Muscle of leg (tissue), 11 donors: ENCODE measurements around the gene FMNL2. TPM values are rescaled to one million over a fixed set of nuclear protein-coding genes. Genes with fewer than 3 reads are reported as not detected.
"Not testable (repeated sequence)": the region's sequence is repeated elsewhere in the genome, so short reads cannot be mapped to it uniquely, and the experiment has no call there.

Source experiments
- DNase-seq: peaks from one replicate; pipeline ENCODE4 v3.0.0; 2013
- H3K27ac ChIP-seq: one replicate; pipeline ENCODE4 v1.5.1; 2013; ENCODE audit warnings: mild to moderate bottlenecking, low read length, control low read depth
- H3K27me3 ChIP-seq: one replicate; pipeline ENCODE4 v1.6.1; 2013; ENCODE audit warnings: low read length; ENCODE audit not compliant: control insufficient read depth, insufficient read depth
- H3K36me3 ChIP-seq: one replicate; pipeline ENCODE4 v1.6.1; 2013; ENCODE audit warnings: low read length; ENCODE audit not compliant: control insufficient read depth, insufficient read depth
- H3K4me1 ChIP-seq: one replicate; pipeline ENCODE4 v1.6.1; 2013; ENCODE audit warnings: low read length; ENCODE audit not compliant: control insufficient read depth, insufficient read depth
- H3K4me3 ChIP-seq: one replicate; pipeline ENCODE4 v1.5.1; 2013; ENCODE audit warnings: low read length, control low read depth
- H3K9me3 ChIP-seq: replicated peaks from 2 replicates; pipeline ENCODE4 v1.6.1; 2013; ENCODE audit warnings: low read depth, low read length; ENCODE audit not compliant: control insufficient read depth
- WGBS: methylation state at CpG from one replicate; pipeline ENCODE4 v1.1.5; 2013; ENCODE audit warnings: missing lambda C conversion rate; ENCODE audit not compliant: insufficient coverage; 5-methylcytosine and 5-hydroxymethylcytosine counted together
- polyA plus RNA-seq, 8 donors: library from polyadenylated mRNA; unstranded; fragments of 120-200 nt; gene quantifications; one replicate each; pipeline versions ENCODE4 v1.2.1 to v1.2.3, GENCODE V29; 2013; ENCODE audit warnings: inconsistent platforms in 1 of 8, low replicate concordance in 1 of 8; ENCODE audit not compliant: insufficient read length in 8 of 8, insufficient read depth in 1 of 8
- total RNA-seq: library from RNA; stranded (reverse); fragments of 120-200 nt; gene quantifications from one replicate; pipeline ENCODE4 v1.2.4, GENCODE V29; 2013

The FMNL2 gene
- total and polyA plus RNA-seq, 9 donors = 21.5 to 36.1 (median 24.1) TPM

DNA sequence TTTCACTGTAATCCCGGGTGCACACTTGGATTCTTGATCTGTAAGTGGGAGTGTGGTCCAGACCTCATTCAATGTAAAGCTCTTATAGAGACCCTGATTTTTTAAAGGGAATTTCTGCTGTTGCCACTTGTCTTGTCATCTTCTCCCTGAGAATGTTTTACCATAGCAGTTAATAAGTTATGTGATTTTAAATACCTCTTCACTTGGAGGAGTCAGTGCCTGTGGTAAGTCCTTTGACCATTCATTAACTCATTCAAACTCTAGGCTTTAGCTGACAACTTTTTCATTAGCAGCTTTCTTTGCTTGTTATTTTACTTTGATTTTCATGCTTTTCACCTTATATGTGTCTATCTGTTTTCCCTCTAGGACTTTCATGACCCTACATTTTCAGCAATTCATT, 51.3 kb downstream of the FMNL2 start:
- Histone ChIP-seq H3K27me3 (no peaks in the 10 kb centered on the region), H3K36me3 (no peaks in the 10 kb centered on the region), H3K27ac (no peak overlapping the region), H3K4me1 (no peaks in the 10 kb centered on the region), H3K4me3 (no peak overlapping the region), H3K9me3 (no peaks in the 10 kb centered on the region)
- no CpG with 5 or more reads among the region's 1 CpG for WGBS
- no peak for DNase-seq

DNA sequence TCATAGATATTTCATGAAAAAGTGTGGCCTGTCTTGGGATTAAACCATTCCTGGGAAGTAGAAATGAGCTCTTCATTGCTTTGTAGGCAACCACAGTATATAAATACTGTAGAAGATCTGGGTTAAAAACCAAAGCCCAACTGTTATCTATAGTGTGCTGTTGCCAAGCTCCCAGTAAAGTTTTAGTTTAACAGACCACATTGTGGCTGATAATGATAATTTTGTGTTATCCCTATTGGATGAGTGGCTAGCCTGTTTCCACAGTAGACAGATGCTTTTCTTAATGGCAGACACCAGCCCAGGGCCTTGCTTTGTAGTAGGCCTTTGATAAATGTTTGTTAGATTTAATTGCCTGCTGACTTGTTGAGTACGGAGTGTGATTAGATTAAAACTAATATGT, 52.1 kb downstream of the FMNL2 start:
- no peak overlapping the region for H3K27ac ChIP-seq
- no peaks in the 10 kb centered on the region for H3K36me3 ChIP-seq
- no peak overlapping the region for H3K4me3 ChIP-seq
- no peaks in the 10 kb centered on the region for H3K27me3 ChIP-seq
- no peaks in the 10 kb centered on the region for H3K4me1 ChIP-seq
- no peak for DNase-seq
- no CpG with 5 or more reads among the region's 1 CpG for WGBS
- no peaks in the 10 kb centered on the region for H3K9me3 ChIP-seq

DNA sequence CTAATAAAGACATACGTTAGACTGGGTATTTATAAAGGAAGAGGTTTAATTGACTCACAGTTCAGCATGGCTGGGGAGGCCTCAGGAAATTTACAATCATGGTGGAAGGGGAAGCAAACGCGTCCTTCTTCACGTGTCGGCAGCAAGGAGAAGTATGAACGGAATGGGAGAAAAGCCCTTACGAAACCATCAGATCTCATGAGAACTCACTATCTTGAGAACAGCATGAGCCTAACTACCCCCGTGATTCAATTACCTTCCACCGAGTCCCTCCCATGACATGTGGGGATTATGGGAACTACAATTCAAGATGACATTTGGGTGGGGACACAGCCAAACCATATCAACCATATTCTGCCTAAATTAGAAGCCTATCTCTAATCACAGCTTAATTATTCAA, 53.3 kb downstream of the FMNL2 start:
- WGBS = no CpG with 5 or more reads among the region's 9 CpGs
- H3K9me3 ChIP-seq, H3K27ac ChIP-seq, DNase-seq, H3K4me3 ChIP-seq, H3K27me3 ChIP-seq, H3K4me1 ChIP-seq, H3K36me3 ChIP-seq: not testable (repeated sequence)

DNA sequence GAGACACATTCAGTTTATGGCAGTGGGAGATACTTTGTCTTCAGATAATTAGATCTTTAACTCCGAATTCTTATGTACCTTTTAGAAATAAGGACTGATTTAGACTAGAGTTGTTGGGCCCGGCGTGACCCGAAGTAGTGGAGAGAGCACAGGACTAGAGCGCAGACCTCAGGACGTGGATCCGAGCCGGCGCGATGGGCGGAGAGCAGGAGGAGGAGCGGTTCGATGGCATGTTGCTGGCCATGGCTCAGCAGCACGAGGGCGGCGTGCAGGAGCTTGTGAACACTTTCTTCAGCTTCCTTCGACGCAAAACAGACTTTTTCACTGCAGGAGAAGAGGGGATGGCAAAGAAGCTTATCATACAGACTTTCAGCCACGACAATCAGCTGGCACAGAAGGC, 54.5 kb downstream of the FMNL2 start:
- no peak overlapping the region for H3K4me3 ChIP-seq
- no peak overlapping the region for H3K27ac ChIP-seq
- H3K9me3 ChIP-seq = no peaks in the 10 kb centered on the region
- no peak for DNase-seq
- H3K27me3 ChIP-seq = no peaks in the 10 kb centered on the region
- no peaks in the 10 kb centered on the region for H3K4me1 ChIP-seq
- WGBS = 95% methylated on average over 19 of the region's 19 CpGs
- H3K36me3 ChIP-seq = no peaks in the 10 kb centered on the region

DNA sequence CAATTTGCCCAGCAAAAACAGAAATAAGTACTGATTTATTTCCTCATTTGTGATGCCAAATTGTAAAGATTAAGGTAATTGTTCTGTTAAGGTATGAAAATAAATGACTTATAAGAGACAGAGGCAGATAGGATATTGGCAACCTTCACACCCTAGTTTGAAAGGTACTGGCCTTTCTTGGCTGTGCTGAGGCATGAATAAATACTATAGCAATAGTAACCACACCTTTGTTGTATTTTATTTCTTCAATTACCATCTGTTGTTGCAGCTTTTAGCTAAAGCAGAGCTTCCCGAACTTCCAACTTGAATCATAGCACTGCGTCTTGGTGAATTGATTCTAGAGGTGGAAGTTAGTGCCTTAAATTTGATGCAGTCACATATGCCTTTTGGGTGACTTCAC, 55.9 kb downstream of the FMNL2 start:
- H3K27ac ChIP-seq = no peak overlapping the region
- DNase-seq = no peak
- no CpG with 5 or more reads among the region's 2 CpGs for WGBS
- H3K27me3 ChIP-seq = no peaks in the 10 kb centered on the region
- no peaks in the 10 kb centered on the region for H3K4me1 ChIP-seq
- no peaks in the 10 kb centered on the region for H3K36me3 ChIP-seq
- H3K4me3 ChIP-seq = no peak overlapping the region
- H3K9me3 ChIP-seq = no peaks in the 10 kb centered on the region

DNA sequence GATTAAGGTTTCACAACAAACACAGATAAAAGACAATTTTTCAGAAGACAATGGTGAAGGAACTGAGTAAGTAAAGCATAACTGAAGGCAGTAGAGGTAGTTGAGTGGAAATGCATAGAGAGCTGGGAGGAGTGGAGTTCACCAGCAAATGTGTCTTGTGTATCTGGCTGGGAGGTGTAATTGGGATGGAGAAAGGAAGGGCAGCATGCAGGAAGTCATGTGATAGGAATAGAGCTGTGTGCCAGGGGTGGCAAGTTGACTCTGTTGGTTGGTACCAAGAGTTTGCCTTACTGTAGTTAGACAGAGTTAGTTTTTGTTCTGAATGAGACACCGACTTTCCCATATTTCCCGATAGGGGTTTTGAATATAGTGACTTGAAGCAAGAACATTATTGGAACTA, 56.3 kb downstream of the FMNL2 start:
- no CpG with 5 or more reads among the region's 2 CpGs for WGBS
- Histone ChIP-seq H3K27me3 (no peaks in the 10 kb centered on the region), H3K36me3 (no peaks in the 10 kb centered on the region), H3K9me3 (no peaks in the 10 kb centered on the region), H3K27ac (no peak overlapping the region), H3K4me1 (no peaks in the 10 kb centered on the region), H3K4me3 (no peak overlapping the region)
- no peak for DNase-seq

DNA sequence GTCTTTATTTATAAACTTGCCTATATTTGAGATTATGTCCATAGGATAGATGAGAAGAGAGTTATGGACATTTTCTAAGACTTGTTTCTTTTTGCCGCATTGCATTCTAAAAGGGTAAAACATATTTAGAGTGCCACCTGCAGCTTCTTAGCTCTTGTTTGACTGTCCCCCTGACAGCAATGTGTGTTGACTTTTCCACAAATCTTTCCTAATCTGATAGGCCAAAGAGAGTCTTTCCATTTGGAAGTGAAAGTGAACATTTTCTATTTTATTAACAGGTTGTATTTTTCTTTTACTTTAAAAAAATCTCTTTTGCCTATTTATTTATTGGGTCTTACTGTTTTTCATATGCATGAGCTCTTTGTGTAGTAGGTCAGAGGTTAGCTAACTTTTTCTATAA, 58.4 kb downstream of the FMNL2 start:
- no peaks in the 10 kb centered on the region for H3K4me1 ChIP-seq
- H3K27ac ChIP-seq = no peak overlapping the region
- no peak for DNase-seq
- no peaks in the 10 kb centered on the region for H3K36me3 ChIP-seq
- H3K27me3 ChIP-seq = no peaks in the 10 kb centered on the region
- no peak overlapping the region for H3K4me3 ChIP-seq
- WGBS = no CpG with 5 or more reads among the region's 1 CpG
- H3K9me3 ChIP-seq = no peaks in the 10 kb centered on the region

DNA sequence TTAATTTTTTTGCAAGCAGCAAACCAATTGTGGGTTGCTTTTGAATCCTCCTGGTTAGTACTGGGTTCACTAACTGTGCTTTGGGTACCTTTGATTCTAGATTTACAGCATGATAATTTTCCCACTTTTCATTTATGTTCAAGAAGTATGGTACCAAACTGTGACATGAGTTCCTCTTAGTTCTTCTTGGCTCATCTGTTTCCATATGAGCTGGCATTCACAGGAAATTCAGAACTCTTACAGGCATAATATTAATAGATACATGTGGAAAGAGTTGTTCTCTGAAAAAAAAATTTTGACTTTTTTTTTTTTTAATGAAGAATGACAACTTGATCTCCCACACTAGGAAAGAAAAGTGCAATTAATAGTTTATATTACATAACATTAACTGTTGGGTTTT, 59.4 kb downstream of the FMNL2 start:
- no peaks in the 10 kb centered on the region for H3K27me3 ChIP-seq
- H3K9me3 ChIP-seq = no peaks in the 10 kb centered on the region
- no peaks in the 10 kb centered on the region for H3K36me3 ChIP-seq
- DNase-seq = peak; percentile 57
- no peak overlapping the region for H3K27ac ChIP-seq
- no peak overlapping the region for H3K4me3 ChIP-seq
- H3K4me1 ChIP-seq = no peaks in the 10 kb centered on the region

DNA sequence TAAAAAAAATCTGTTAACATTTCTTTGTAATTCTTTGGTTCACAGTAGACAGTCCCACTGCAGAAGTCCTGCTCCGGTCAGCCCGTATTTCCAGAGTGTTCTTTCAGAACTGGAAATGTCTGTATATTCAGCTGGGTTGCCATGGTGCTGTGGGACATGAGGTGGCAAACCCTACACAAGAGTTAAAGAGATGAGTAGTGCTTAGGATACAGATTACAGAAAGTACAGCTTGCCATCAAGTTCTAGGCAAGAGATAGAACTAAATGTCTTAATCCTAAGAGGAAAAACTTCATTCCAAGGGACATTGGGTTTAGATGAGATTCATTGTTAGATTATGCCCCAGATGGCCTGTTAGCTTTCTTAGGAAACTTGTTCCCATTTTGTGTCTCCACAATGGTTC, 60.1 kb downstream of the FMNL2 start:
- H3K4me3 ChIP-seq = no peak overlapping the region
- H3K36me3 ChIP-seq = no peaks in the 10 kb centered on the region
- DNase-seq = peak; percentile 70
- H3K4me1 ChIP-seq = no peaks in the 10 kb centered on the region
- H3K27ac ChIP-seq = peak overlapping the region; percentile 62
- H3K27me3 ChIP-seq = no peaks in the 10 kb centered on the region
- H3K9me3 ChIP-seq = no peaks in the 10 kb centered on the region
- no CpG with 5 or more reads among the region's 2 CpGs for WGBS

DNA sequence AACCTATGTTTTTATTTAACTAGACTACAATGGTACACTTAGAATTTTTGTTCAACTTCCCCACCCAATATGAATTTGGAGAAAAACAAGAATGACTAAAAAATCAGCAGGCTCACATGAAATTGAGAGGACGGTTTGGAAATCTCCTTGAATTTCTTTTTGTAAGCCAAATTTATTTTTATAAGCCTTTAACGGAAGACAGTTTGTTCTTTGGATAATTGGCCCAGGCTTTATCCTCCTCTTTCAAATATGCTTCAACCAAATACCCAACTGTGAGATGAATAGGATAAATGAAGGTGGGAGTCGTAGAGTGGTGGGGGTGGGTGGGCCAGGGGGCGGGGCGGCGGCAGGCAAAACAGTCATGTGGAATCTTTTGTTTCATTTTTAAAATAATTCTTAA, 60.6 kb downstream of the FMNL2 start:
- peak; percentile 60 for DNase-seq
- H3K9me3 ChIP-seq = no peaks in the 10 kb centered on the region
- no peak overlapping the region for H3K4me3 ChIP-seq
- no peaks in the 10 kb centered on the region for H3K27me3 ChIP-seq
- no peaks in the 10 kb centered on the region for H3K4me1 ChIP-seq
- WGBS = no CpG with 5 or more reads among the region's 6 CpGs
- H3K36me3 ChIP-seq = no peaks in the 10 kb centered on the region
- peak overlapping the region; percentile 79 for H3K27ac ChIP-seq

DNA sequence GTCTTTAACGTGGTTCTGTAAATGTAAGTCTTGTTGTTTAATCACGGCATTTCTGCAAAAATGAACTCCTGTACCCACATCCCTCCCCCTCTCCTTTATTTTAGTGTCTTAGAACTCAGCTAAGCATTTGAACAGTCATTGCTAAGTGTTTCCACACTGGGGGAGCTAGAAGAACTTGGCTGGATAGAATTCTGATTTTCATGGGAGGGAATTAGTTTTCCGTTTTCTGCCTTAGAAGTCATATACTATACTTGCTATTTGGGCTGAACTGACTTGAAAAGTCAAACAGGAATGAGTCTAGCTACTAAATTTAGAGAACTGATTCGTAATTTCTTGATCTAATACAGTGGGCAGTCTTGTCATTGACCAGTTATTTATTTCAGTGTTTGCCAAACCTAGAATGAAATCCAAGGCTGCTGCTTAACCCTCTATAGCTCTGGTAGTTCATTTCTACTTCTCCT, 61.1 kb downstream of the FMNL2 start:
- H3K4me1 ChIP-seq = no peaks in the 10 kb centered on the region
- no peaks in the 10 kb centered on the region for H3K27me3 ChIP-seq
- peak overlapping the region; percentile 79 for H3K27ac ChIP-seq
- peak overlapping the region; percentile 2 for H3K4me3 ChIP-seq
- no CpG with 5 or more reads among the region's 4 CpGs for WGBS
- no peaks in the 10 kb centered on the region for H3K9me3 ChIP-seq
- peak; percentile 96 for DNase-seq
- H3K36me3 ChIP-seq = no peaks in the 10 kb centered on the region
